GM19025 (cell line): ENCODE results near the gene GSN.

ENCODE experiments used
- ATAC-seq: cut with Tn5 transposase; IDR thresholded peaks from one replicate; pipeline ENCODE4 v1.9.1; 2021; ENCODE audit warnings: mild to moderate bottlenecking, low read depth, moderate library complexity; ENCODE audit not compliant: unreplicated experiment

Gene GSN

DNA sequence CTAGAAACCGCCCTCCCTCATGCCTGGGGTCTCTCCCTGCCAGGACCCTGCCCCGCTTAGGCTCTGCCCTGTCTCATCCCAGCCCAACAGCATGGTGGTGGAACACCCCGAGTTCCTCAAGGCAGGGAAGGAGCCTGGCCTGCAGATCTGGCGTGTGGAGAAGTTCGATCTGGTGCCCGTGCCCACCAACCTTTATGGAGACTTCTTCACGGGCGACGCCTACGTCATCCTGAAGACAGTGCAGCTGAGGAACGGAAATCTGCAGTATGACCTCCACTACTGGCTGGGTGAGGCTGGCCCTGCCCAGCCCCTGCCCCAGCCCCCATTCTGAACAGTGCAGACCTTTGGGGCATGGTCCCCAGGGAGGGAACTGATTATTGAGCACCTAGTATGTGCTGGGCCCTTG, 33.9 kb downstream of the GSN start:
- ATAC-seq = no peak

DNA sequence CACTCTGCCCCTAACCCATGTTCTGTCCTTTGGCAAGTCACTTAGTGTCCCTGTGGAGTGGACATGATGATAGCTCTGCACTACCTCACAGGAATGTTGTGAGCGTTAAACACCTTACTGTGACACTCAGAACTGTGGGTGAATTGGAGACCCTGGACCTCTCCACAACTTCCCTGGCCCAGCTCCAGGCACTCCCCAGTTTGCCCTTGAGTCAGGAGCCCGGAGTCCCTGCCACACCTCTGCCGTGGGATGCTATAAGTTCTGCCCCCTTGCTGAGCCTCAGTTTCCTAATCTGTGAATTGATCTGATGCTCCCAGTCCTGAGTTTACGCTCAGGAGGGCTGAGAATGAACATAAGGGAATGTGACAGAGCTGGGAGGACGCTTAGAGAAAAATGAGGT, 34.4 kb downstream of the GSN start:
- no peak for ATAC-seq

DNA sequence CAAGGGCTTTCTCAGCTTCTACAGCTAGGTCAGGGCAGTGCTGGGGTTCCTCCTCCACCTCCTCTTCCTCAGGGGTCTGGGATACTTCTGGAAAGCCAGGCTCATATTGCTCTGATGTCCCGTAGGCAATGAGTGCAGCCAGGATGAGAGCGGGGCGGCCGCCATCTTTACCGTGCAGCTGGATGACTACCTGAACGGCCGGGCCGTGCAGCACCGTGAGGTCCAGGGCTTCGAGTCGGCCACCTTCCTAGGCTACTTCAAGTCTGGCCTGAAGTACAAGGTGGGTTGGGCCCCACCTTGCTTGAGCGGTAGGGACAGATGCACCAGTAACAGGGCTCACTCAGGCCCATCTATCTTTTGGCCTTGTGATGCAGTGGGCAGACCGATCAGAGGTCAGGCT, 34.8 kb downstream of the GSN start:
- ATAC-seq = no peak

DNA sequence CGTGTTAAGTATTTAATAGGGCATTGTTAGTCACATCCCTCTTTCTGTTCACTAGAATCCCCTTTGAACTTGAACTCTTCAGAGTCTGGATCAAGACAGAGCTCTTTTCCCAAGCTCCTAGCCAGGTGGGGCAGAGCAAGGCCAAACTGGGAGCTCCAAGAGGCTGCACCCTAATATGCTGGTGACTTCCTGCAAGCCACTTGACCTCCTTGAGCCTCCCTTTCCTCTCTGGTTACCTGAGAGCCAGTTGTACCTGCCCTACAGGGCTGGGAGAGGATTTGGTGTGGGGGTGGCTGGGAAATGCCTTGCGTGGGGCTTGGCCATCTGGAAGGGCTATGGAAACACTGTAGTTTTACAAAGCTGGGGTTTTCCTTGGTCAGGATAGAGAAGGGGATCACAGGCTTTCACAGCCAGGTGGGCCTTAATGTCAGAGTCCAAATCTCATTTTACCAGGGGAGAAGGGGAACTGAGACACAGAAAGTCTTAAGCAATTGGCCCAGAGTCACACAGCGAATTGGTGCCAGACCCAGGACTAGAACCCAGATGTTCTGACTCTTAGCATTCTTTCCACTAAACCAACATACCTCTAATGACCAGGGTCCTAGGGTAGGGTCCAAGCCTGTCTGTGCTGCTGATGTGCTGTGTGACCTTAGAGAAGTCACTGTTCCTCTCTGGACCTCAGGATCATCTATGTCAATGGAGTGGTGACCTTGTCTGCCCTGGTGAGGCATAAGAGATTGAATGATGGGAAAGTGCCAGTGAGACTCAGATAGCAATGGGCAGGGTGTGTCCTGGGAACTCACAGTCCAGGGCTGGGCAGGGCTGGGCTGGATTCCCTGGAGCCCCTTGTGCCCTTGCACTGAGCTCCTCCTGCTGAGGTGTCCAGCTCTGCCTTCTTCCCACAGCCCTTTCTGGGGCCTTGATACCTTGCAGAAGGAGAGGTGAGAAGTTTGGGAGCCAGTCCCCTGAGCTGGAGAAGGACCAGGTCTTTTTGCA, 35.8 kb downstream of the GSN start:
- no peak for ATAC-seq

DNA sequence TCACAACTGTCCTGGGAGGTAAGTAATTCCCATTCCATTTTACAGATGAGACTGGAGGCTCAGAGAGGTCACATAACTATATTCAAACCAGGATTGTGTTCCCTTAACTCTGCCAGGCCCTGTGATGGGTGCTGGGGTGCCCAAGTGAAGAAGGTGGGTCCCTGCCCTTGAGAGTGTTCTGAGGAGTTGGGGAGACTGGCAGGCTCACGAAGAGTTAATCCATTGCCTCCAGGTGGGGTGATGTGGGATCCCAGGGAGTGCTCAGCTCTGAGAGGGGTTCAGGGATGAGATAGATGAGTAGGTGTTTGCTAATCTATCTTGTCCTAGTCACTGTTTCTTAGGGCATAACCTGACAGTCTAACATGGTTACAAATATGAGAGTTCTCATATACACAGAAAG, 36.7 kb downstream of the GSN start:
- no peak for ATAC-seq

DNA sequence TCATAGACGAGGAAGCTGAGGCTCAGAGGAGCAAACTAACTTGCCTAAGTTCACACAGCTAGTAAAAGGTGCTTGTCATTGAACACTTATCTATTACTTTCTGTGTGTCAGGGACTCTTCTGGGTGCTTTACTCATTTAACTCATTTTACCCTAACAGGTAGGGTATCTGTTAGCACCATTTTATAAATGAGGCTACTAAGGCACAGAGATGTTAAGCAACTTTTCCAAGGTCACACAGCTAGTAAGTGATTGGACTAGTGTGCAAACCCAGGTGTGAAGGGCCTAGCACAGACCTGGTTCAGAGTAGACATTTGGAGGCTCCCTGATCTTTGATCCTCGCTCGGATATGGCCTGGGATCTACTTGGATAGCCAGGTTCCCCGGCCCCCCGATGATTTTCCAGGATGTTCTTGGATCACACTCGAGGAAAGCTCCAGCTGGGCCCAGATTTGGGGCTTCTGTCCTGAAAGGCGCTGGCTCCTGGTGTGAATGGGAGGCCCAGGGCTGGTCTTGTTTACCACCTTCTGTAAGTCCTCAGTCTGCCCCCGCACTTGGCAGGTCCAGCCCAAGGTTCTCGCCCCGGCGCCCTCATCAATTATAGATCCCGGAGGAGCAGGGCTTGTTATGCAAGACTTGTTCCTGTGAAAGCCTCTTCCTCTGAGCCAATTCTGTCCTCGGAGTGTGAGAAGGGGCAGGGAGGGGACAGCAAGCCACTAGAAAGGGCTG, 37.5 kb downstream of the GSN start:
- no peak for ATAC-seq

DNA sequence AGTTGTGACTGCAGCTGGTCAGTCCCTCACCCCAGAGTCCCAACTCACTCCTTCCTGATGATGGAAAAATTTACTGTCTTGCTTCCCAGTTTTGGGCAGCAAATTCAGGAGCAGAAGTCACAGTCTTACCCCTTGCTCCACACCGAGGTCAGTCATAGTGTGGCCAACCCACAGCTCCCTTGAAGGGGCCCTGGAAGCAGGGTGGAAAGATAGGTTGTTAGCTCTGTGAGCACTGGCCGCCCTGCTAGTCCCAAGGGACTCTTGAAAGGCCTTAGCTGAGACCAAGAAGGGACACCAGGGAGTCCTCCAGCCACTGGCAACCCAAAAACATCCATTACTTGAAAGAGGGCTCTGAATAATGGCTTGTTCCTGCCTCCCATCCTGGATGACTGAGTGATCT, 40.0 kb downstream of the GSN start:
- no peak for ATAC-seq

DNA sequence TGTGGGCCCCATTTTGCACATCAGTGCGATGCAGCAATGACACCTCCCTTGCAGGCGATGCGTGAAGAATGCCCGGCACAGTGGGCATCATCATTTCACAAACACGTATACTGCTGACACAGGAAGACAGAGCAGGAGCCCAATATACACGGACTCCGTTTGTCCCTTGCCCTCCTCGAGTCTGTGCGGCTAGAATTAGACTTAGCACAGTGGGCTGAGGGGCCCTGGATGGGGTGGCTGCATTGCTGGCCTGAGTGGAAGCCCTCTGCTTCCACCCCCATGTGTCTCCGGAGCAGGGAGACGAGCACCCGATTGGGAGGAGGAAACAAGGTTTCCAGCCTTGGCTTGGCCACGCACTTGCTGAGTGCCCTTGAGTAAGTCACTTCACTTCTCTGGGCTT, 40.8 kb downstream of the GSN start:
- ATAC-seq = no peak

DNA sequence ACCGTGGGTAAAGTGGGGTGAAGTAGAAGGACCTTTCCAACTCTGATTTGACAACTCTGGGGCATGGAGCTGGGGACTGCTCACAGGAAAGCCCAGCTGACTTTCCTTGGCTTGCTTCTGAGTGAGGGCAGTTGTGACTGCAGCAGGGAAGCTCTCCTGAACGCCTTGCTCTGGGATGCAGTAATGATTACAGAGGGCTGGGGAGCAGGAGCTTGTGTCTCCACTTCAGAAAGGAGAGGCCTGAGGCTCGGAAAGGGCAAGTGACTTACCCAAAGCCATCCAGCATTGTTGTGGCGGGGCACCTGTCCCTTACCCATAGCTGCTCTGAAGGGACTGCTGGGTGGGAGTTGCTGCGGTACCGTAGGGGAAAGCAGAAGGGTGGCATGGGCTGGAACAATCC, 41.2 kb downstream of the GSN start:
- no peak for ATAC-seq

DNA sequence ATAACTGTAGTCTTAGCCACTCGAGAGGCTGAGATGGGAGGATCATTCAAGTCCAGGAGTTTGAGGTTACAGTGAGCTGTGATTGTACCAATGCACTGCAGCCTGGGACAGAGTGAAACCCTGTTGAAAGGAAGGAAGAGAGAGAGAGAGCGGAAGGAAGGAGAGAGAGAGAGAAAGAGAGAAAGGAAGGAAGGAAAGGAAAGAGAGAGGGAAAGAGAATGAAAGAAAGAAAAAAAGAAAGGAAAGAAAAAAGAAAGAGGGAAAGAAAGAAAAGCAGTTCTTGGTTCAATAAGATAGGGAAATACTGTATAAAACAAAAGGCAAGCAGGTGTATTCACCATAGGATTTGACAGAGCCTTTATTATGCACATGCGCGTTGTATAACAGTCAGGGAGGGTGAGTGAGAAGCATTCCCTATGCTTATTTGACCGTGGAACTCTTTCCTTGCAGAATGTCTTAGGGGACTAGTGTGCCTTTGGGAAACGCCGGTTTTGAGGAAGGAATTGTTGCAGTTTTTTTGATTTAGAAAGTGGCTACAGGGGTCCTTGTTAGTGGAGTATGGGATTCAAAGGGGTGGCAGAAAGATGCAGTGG, 42.0 kb downstream of the GSN start:
- no peak for ATAC-seq

DNA sequence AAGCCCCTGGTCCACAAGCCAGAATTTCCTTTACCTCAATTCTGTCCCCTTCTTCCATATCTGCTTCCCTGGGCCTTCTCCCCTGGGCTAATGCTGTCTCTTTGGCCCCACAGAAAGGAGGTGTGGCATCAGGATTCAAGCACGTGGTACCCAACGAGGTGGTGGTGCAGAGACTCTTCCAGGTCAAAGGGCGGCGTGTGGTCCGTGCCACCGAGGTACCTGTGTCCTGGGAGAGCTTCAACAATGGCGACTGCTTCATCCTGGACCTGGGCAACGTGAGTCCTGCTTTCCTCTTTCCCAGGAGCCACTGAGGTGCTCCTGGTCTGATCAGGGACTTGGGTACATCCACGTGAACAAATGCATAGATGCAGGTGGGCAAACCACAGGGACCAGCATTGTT, 42.6 kb downstream of the GSN start:
- ATAC-seq = no peak

DNA sequence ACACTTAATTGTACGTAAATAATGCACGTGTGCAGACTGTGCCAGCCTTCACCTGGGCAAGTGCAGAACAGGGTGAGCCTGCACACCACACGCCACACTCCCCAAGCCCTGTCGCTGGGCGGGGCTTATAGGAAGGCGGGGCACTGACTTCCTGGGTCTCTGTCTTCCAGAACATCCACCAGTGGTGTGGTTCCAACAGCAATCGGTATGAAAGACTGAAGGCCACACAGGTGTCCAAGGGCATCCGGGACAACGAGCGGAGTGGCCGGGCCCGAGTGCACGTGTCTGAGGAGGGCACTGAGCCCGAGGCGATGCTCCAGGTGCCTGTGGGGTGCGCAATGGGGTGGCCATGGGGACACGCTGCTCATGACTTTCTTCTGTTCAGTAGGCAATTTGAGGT, 44.2 kb downstream of the GSN start:
- ATAC-seq = no peak

DNA sequence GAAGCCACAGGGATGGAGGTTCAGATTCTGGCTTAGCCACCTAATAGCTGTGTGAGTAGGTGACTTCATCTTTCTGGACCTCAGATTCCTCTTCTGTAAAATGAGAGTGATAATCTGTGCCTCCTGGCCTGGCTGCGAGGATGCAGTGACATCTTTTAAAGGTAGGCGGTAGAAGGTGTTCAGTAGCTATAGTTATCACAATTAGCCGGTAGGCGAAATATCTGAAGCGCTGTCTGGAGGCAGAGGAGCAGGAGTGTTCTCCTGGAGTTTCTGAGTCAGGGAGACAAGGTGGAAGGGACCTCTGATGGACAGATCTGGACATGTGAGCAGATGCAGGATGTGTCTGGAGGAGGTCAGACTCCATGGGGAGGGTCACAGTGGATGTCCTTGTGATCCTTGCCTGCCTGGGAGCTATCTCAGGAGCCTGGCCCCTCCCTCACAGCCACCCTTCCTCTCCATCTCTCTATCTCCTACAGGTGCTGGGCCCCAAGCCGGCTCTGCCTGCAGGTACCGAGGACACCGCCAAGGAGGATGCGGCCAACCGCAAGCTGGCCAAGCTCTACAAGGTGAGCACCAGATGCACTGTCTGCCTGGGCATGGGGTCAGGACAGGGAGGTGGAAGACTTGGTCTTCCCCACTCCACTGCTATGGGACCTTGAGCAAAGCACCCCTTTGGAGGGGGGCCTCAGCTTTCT, 45.6 kb downstream of the GSN start:
- no peak for ATAC-seq

DNA sequence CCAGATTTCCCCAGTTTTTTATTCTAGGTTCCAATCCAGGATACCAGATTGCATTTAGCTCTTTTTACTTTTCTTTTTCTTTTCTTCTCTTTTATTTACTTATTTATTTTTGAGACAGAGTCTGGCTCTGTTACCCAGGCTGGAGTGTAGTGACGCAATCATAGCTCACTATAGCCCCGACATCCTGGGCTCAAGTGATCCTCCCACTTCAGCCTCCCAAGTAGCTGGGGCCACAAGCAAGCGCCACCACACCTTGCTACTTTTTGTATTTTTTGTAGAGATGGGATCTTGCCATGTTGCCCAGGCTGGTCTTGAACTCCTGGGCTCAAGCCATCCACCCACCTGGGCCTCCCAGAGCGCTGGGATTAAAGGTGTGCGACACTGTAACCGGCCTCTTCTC, 48.4 kb downstream of the GSN start:
- ATAC-seq = no peak

DNA sequence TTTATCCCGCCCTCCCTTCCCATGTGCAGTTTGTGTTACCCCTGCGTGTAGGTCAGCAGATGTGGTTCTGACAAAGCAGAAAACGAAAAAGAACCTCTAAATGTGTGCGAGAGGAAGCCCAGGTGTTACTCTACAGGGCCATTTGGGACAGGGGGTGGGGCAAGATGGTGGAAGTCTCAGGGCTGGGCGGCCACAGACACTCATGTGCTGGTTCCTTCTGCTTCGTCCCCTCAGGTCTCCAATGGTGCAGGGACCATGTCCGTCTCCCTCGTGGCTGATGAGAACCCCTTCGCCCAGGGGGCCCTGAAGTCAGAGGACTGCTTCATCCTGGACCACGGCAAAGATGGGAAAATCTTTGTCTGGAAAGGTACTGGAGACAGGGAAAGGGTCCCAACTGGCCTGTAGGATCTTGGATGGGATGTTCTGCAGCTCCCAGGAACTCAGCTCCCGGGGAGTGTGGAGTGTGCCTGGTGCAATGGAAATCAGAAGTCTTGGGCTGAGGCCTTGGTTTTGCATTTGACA, 49.0 kb downstream of the GSN start:
- ATAC-seq = no peak

DNA sequence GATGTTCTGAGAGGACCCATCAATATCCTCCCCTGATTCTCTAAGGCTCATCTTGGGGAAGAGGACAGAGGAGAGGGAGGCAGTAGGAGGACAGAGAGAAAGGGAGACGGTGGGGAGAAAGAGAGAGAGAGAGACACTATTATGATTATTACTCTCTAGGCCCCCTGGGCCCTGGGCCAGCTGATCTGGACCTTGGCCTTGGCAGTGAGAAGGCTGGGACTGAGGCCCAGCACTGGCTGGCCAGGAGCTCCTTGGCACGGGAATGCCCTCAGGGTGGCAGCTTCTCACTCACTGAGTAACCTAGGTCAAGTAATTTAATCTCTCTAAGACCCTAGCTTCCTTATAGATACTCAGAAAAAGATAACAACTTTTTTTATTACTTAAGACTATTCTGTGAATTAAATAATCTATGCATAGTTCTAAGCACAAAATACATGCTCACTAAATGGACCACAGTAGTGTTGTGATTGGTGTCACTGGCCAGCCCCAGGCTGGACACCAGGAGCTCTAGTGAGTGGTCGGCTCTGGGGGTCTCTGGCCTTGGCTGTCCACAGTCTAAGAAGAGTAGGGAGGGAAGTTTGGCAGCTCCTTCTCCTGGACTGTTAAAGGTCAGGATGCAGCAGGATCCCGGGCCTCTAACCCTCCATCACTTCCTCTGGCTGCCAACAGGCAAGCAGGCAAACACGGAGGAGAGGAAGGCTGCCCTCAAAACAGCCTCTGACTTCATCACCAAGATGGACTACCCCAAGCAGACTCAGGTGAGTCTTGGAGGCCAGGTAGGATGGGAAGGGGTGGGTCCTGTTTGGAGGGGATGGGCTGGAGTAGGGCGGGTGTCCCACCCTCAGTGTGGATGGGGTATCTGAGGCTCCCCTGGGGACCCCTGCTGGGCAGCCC, 50.0 kb downstream of the GSN start:
- ATAC-seq = no peak

DNA sequence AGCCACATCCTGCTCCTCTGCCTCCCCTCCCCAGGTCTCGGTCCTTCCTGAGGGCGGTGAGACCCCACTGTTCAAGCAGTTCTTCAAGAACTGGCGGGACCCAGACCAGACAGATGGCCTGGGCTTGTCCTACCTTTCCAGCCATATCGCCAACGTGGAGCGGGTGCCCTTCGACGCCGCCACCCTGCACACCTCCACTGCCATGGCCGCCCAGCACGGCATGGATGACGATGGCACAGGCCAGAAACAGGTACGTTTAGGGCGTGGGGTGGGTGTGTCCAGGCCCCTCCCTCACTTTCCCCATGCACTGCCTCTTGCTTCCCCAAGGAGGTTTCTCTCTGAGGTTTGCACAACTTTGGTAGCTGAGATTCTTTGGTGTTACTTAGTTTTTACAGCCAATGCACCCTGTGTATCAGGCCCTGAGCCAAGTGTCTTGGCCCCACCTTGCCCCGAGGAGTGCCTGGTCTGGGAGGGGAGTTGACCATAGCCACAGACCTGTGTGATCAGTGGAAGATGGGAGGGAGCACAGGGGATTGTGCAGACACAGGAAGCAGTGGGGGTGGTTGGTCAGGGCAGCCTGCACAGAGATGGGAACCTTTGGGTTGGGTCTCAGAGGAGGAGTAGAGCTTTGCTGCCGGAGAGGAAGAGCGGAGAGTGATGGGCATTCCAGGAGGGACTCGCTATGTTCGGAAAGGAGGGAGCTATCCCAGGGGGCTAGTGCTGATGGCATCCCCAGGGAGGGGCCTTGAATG, 50.8 kb downstream of the GSN start:
- ATAC-seq = no peak

DNA sequence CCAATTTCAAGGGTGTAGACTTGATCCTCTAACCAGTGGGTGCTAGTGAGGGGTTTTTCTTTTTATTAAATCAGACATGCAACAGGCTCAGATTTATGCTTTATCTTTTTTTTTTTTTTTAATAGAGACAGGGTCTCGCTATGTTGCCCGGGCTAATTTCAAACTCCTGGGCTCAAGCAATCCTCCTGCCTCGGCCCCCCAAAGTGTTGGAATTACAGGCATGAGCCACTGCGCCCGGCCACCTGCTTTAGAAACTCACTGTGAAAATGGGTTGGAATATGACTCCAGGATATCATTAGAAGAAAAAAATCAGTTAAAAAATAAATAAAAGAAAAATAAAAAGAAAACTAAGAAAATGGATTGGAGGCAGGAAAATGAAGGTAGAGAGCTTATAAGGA, 51.4 kb downstream of the GSN start:
- no peak for ATAC-seq

DNA sequence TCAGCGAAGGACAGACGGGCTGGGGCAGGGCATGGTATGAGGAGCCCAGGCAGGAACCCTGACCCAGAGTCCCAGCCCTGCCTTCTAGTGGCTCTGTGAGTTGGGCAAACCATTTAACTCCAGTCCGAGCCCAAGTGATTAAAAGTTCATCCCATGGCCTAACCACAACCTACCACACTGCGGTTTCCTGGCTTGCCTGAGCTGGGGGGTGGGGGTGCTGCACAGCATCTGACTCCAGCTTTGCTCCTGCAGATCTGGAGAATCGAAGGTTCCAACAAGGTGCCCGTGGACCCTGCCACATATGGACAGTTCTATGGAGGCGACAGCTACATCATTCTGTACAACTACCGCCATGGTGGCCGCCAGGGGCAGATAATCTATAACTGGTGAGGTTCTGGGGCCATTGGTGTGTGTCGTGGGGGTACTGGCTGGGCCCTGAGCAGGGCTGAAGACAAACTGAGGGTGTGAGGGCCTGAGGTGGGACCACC, 53.1 kb downstream of the GSN start:
- no peak for ATAC-seq
